ENCODE results near the gene MOGAT3.
"Not testable (repeated sequence)": the region's sequence is repeated elsewhere in the genome, so short reads cannot be mapped to it uniquely, and the experiment has no call there.

The MOGAT3 gene

GRCh38 chr7:101203740-101204738 lies 3.2 kb upstream of the MOGAT3 start:
- DNase-seq = not testable (repeated sequence)

- DNase-seq = no peak
These were observed 1.7 kb upstream of the MOGAT3 start for GRCh38 chr7:101202603-101202918.

- DNase-seq = no peak
These were observed 1.1 kb upstream of the MOGAT3 start for GRCh38 chr7:101201695-101202602.

- DNase-seq = no peak
These were observed 353 bp downstream of the MOGAT3 start for GRCh38 chr7:101200504-101200861.

GRCh38 chr7:101199522-101199921 lies 1.3 kb downstream of the MOGAT3 start:
- DNase-seq = not testable (repeated sequence)

GRCh38 chr7:101198476-101198875 lies 2.4 kb downstream of the MOGAT3 start:
- DNase-seq = no peak

GRCh38 chr7:101197991-101198390 lies 2.8 kb downstream of the MOGAT3 start:
- DNase-seq = no peak

GRCh38 chr7:101195884-101196283 lies 5.0 kb downstream of the MOGAT3 start:
- no peak for DNase-seq

GRCh38 chr7:101189109-101189508 lies 11.7 kb downstream of the MOGAT3 start:
- DNase-seq = no peak

GRCh38 chr7:101186844-101187428 lies 13.9 kb downstream of the MOGAT3 start:
- DNase-seq = no peak

- DNase-seq = no peak
These were observed 14.6 kb downstream of the MOGAT3 start for GRCh38 chr7:101186194-101186593.

GRCh38 chr7:101185258-101185839 lies 15.5 kb downstream of the MOGAT3 start:
- DNase-seq = no peak

- no peak for DNase-seq
These were observed 20.6 kb downstream of the MOGAT3 start, which contains the start of gene NAT16 for GRCh38 chr7:101180130-101180755. Gene NAT16 (minus strand): TSS chr7:101180293. CDS start chr7:101174807, 5,486 bp downstream.

- DNase-seq = no peak
These were observed 21.1 kb downstream of the MOGAT3 start for GRCh38 chr7:101179713-101180112.

- DNase-seq = peak; percentile 61
These were observed 21.7 kb downstream of the MOGAT3 start for GRCh38 chr7:101179117-101179516.

- DNase-seq = no peak
These were observed 23.2 kb downstream of the MOGAT3 start for GRCh38 chr7:101177644-101178043.

GRCh38 chr7:101175664-101176063 lies 25.2 kb downstream of the MOGAT3 start:
- no peak for DNase-seq

GRCh38 chr7:101174322-101174854 lies 26.4 kb downstream of the MOGAT3 start:
- no peak for DNase-seq

GRCh38 chr7:101173752-101174244 lies 27.0 kb downstream of the MOGAT3 start:
- DNase-seq = no peak

- peak; percentile 92 for DNase-seq
These were observed 27.7 kb downstream of the MOGAT3 start for GRCh38 chr7:101172854-101173751.

All from NCI-H1092 treated with DMSO at 0.1 percent for 48 hours (cell line).